ENCODE data around the gene CTSD.
"Not testable (repeated sequence)": the region's sequence is repeated elsewhere in the genome, so short reads cannot be mapped to it uniquely, and the experiment has no call there.

CTSD gene

GRCh38 chr11:1763796-1764661 lies at the start of gene CTSD:
Gene CTSD, minus strand, starts transcription at chr11:1763927. Its CDS starts 68 bp downstream, at chr11:1763859.
- FAIRE-seq (peak; percentile 97), DNase-seq (ENCODE audit: insufficient read length, low spot score) (peak; percentile 92)

DNA sequence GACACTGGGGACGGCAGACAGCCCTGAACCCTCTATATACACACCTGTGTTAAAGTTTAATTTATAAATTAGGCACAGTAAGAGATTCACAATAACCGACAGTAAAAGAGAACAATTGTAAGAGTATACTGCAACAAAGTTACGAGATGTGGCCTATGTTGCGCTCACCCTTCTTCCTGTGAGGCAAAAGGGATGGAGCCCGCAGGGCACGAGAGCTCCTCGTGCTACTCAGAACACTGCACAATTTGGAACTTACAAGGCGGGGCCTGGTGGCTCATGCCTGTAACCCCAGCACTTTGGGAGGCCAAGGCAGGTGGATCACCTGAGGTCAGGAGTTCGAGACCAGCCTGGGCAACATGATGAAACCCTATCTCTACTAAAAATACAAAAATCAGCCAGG lies 49.6 kb upstream of the CTSD start:
- FAIRE-seq; DNase-seq (ENCODE audit: insufficient read length, low spot score): not testable (repeated sequence)

GRCh38 chr11:1812801-1813200 lies 49.1 kb upstream of the CTSD start:
- DNase-seq (ENCODE audit: insufficient read length, low spot score) (no peak), FAIRE-seq (no peak)

DNA sequence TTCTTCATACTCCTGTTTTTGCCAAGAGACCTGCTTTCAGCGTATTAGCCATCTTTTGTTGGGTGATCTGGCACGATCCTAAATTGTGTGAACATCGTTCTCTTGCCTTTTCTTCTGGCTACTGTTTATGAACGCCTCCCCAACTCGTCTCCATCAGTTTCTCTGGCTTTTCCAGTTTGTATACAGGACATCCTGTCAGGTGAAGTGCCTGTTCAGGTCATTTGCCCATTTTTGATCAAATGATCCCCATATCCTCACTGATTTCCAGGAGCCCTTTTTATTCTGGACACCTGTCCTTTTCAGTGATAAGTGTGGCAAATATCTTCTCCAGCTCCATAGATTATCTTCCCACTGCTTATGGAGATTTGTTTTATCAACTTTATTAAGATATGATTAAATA lies 48.5 kb upstream of the CTSD start:
- FAIRE-seq (no peak), DNase-seq (ENCODE audit: insufficient read length, low spot score) (no peak)

DNA sequence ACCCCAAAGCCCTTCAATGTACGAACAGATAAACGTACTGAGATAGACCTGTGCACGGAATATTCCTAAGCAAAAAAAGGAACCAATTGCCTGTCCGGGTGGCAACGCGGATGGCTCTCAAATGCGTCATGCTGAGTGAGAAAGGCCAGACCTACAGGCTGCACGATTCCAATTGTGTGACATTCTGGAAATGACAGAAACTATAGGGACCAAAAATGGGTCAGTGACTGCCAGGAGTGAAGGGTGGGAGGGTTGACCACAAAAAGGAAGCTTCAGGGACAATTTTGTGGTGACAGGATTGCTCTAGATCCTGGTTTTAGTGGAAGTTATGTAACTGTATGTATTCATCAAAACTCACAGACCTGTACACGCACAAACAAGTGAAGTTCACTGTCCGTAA lies 47.0 kb upstream of the CTSD start:
- FAIRE-seq (no peak), DNase-seq (ENCODE audit: insufficient read length, low spot score) (no peak)

GRCh38 chr11:1807264-1807995 lies 43.7 kb upstream of the CTSD start:
- FAIRE-seq (no peak), DNase-seq (ENCODE audit: insufficient read length, low spot score) (no peak)

GRCh38 chr11:1805525-1805924 lies 41.8 kb upstream of the CTSD start:
- DNase-seq (ENCODE audit: insufficient read length, low spot score) (no peak), FAIRE-seq (no peak)

DNA sequence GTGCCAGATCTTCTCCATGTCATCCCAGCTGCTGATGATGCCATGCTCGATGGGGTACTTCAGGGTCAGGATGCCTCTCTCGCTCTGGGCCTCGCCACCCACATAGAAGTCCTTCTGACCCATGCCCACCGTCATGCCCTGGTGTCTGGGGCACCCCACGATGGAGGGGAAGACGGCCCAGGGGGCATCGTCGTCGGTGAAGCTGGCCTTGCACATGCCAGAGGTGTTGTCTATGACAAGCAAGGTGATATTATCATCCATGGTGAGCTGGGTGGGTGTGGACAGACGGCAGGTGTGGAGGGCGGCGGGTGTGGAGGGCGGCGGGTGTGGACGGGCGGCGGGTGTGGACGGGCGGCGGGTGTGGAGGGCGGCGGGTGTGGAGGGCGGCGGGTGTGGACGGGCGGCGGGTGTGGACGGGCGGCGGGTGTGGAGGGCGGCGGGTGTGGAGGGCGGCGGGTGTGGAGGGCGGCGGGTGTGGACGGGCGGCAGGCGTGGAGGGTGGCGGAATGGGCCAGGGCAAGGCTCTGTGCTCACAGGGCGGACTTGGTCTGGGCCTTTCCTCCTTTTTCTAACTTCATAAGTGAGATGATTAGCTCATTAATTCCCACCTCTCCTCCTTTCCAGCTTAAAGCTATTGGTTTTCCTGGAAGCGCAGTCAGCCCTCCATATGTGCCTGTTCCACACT lies 40.2 kb upstream of the CTSD start:
- FAIRE-seq; DNase-seq (ENCODE audit: insufficient read length, low spot score): not testable (repeated sequence)

DNA sequence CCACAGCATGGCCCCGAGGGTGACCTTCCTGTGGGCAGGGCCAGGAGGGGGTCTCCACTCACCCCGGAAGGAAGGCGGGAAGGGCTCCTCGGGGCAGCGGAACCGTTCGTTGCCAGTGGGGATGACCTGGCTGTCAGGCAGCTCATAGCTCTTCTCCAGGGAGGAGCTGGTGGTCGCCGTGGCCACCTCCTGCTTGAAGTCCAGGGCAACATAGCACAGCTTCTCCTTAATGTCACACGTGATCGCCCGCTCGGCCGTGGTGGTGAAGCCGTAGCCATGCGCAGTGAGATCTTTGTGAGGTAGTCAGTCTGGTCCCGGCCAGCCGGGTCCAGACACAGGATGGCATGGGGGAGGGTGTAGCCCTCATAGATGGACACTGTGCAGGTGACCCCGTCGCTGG lies 39.5 kb upstream of the CTSD start:
- DNase-seq (ENCODE audit: insufficient read length, low spot score) (no peak), FAIRE-seq (no peak)

- DNase-seq (ENCODE audit: insufficient read length, low spot score) (no peak), FAIRE-seq (no peak)
Observed at GRCh38 chr11:1797391-1798125, 33.8 kb upstream of the CTSD start.

DNA sequence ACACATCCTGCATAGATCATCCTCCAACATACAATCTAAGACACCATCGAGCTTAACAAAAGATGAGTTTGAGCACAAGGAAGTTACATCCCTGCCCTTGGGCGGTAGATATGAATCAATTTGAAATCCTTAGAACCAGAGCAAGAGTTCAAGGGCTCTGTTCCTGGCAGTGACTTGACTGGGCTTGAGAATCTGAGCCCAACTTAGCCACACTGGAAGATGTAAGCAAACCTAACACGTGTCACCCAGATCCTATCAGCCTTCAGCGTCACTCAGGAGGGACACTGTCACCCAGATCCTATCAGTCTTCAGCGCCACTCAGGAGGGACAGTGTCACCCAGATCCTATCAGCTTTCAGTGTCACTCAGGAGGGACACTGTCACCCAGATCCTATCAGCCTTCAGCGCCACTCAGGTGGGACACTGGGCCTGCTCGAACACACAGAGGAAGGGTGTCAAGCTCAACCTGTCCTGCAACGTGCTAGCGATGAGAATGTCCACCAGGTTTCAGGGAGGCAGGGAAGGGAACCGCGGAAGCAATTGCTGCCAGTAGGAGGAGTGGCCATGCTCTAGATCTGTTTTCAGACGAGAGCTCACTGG lies 32.8 kb upstream of the CTSD start:
- FAIRE-seq, result no peak
- DNase-seq (ENCODE audit: insufficient read length, low spot score), result no peak

DNA sequence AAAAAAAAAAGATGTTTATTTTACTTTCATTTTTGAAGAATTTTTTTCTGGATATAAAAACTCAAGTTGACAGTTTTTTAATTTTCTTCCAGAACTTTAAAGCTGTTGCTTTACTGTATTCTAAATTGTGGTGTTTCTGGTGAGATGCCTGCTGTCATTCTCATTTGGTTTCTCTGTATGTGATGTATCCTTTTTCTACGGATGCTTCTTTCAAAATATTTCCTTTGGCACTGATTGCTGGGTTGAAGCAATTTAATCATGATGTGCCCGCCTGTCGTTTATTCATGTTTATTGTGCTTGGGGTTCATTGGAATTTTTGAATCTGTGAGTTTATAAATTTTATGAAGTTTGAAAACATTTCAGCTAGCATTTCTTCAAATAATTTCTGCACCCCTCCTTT lies 29.4 kb upstream of the CTSD start:
- DNase-seq (ENCODE audit: insufficient read length, low spot score), result no peak
- FAIRE-seq, result no peak

GRCh38 chr11:1792461-1792860 lies 28.7 kb upstream of the CTSD start:
- no peak for FAIRE-seq
- no peak for DNase-seq (ENCODE audit: insufficient read length, low spot score)

- FAIRE-seq (no peak), DNase-seq (ENCODE audit: insufficient read length, low spot score) (no peak)
Observed at GRCh38 chr11:1791912-1792311, 28.2 kb upstream of the CTSD start.

DNA sequence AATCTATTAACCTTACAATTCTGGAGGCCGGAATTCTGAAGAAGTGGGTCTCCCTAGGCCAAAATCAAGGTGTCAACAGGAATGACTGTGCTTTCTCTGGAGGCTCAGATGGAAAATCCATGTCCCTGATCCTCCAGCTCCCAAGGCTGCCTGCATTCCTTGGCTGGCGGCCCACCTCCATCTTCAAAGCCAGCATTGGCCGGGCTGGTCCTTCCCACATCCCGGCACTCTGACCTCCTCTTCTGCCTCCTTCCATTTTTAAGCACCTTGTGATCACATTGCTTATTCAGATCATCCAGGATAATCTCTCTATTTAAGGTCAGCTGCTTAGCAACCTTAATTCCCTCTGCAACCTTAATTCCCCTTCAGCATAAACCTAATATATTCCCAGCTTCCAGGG lies 22.7 kb upstream of the CTSD start:
- FAIRE-seq (no peak), DNase-seq (ENCODE audit: insufficient read length, low spot score) (no peak)

- DNase-seq (ENCODE audit: insufficient read length, low spot score) (no peak), FAIRE-seq (peak; percentile 44)
Observed at GRCh38 chr11:1785749-1786413, 22.2 kb upstream of the CTSD start.

DNA sequence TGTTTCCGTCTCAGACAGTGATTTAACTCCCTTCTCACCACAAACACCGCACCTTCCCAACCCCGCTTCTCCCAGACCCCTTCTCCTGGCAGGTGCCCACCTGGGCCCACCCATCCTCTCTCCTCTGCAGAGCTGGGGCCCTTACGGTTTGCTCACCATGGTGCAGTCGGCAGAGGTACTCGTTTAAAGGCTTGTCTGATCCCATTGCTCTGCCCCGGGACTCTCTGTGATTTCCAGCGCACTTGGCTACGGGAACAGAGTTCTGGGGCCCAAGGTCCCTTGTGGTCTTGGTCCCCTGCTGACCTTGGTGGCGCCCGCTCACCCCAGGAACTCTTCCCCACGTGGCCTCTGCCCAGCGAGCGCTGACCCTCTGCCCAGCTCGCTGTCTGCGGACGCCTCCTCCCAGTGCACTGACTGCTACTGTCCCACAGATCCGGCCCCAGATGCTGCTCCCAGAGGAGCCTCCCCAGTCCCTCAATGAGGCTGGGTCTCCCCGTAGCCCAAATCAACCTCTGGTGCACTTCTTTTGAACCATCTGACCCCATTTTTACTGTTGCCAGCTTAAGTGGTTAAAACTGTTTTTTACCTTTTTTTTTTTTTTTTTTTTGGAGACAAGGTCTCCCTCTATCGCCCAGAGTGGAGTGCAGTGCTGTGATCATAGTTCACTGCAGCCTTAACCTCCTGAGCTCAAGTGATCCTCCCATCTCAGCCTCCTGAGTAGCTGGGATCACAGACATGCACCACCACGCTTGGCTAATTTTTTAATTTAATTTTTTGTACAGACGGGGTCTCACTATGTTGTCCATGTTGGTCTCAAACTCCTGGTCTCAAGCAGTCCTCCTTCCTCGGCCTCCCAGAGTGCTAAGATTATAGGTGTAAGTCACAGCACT lies 21.3 kb upstream of the CTSD start:
- no peak for FAIRE-seq
- DNase-seq (ENCODE audit: insufficient read length, low spot score), result no peak

DNA sequence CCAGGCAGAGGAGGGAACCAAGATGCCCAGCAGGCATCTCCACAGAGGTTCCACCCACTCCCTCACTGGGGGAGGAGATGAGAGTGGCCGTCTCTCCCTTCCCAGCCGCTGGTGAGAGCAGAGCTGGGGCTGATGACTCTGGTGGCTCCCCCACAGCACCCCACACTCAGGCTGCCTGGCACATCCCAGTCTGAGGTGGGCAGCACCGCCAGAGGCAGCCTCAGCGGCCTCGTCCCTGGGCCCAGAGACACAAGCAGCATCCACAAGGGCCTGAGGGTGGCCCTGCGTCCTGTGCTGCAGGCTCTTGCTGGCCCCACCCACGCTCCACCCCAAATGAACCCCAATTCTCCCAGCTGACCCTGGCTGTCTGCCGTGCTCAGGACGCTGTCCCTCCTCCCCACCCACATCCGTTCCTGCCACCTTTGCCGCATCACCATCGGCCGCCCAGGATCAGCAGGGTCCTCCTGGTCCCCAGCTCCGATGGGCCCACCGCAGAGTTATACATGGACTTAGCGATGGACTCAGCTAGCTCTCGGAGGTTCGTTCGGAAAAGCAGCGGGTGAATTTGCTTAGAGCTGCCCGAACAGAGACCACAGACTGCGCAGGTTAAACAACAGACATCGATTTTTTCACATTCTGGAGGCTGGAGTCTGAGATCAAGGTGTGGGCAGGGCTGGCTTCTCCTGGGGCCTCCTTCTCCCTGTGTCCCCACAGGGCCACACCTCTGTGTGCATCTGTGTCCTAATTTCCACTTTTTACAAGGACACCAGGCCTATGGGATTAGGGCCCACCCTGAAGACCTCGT lies 20.2 kb upstream of the CTSD start:
- FAIRE-seq, result no peak
- DNase-seq (ENCODE audit: insufficient read length, low spot score), result no peak

Measured in HTR-8/SVneo (cell line).